Astrocyte of the spinal cord (primary cell): Measurements from ENCODE around the gene TAF1C.

Source experiments
- DNase-seq: peaks from one replicate; pipeline ENCODE4 v3.0.0; 2011; ENCODE audit warnings: low read depth, low spot score
- H3K4me3 ChIP-seq: 2 replicates; pipeline ENCODE4 v1.5.1; 2011; ENCODE audit warnings: low read depth, mild to moderate bottlenecking, low read length, moderate library complexity
- in situ Hi-C: cut with HindIII; loops from 2 replicates; pipeline ENCODE4 v1.10.0; 2017; ENCODE audit warnings: low sequenced_read_pairs
- TF ChIP-seq, protein P1 (sequence below): IDR thresholded peaks from 2 replicates; pipeline ENCODE4 v1.5.1; 2012; ENCODE audit warnings: low read depth, mild to moderate bottlenecking, low read length, inconsistent platforms

TAF1C gene, protein sequence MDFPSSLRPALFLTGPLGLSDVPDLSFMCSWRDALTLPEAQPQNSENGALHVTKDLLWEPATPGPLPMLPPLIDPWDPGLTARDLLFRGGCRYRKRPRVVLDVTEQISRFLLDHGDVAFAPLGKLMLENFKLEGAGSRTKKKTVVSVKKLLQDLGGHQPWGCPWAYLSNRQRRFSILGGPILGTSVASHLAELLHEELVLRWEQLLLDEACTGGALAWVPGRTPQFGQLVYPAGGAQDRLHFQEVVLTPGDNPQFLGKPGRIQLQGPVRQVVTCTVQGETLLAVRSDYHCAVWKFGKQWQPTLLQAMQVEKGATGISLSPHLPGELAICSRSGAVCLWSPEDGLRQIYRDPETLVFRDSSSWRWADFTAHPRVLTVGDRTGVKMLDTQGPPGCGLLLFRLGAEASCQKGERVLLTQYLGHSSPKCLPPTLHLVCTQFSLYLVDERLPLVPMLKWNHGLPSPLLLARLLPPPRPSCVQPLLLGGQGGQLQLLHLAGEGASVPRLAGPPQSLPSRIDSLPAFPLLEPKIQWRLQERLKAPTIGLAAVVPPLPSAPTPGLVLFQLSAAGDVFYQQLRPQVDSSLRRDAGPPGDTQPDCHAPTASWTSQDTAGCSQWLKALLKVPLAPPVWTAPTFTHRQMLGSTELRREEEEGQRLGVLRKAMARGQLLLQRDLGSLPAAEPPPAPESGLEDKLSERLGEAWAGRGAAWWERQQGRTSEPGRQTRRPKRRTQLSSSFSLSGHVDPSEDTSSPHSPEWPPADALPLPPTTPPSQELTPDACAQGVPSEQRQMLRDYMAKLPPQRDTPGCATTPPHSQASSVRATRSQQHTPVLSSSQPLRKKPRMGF

DNA sequence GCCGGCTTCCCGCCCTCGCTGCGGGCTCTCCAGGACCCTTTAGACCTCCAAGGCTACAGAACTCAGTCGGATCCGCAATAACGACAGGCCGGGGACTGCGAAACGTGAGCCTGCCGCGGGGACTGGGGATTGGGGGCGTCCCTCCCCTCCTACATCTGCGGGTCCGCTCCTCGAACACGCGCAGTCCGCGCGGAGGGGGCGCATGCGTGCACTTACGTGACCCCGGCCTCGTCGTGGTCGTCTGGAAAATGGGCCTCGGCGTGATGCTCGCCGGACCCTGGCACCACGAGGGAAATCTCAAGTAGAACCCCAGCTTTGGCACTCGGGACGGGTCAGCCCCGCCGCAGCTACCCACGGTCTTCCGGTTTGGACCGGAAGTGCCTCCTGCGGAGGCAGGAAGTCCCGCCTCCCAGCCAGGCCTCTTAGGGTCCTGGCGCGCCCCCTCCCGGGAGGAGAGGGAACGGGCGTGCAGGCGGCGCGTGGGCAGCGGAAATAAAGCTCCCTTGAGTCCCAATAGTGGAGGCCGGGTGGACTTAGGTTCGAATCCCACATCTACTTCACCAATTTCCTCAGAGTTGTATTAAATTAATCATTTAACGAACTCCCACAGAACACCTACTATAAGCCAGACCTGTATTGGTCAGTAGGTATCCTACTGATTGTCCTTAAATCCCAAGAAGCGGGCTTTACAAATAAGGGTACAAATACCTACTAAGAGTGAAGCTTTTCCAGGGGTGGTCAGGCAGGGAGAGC is at the start of gene TAF1C:
TSS of gene TAF1C (minus strand) at position 373 of the 753 bp plus-strand sequence. CDS start 2,069 bp downstream, outside the sequence.
- H3K4me3 ChIP-seq: peak within 1 kb of the TSS; percentile 94
- DNase-seq: peak; percentile 98
- in situ Hi-C loops: no loop called here
- TF ChIP-seq, protein P1, sequence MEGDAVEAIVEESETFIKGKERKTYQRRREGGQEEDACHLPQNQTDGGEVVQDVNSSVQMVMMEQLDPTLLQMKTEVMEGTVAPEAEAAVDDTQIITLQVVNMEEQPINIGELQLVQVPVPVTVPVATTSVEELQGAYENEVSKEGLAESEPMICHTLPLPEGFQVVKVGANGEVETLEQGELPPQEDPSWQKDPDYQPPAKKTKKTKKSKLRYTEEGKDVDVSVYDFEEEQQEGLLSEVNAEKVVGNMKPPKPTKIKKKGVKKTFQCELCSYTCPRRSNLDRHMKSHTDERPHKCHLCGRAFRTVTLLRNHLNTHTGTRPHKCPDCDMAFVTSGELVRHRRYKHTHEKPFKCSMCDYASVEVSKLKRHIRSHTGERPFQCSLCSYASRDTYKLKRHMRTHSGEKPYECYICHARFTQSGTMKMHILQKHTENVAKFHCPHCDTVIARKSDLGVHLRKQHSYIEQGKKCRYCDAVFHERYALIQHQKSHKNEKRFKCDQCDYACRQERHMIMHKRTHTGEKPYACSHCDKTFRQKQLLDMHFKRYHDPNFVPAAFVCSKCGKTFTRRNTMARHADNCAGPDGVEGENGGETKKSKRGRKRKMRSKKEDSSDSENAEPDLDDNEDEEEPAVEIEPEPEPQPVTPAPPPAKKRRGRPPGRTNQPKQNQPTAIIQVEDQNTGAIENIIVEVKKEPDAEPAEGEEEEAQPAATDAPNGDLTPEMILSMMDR: peak; percentile 98

DNA sequence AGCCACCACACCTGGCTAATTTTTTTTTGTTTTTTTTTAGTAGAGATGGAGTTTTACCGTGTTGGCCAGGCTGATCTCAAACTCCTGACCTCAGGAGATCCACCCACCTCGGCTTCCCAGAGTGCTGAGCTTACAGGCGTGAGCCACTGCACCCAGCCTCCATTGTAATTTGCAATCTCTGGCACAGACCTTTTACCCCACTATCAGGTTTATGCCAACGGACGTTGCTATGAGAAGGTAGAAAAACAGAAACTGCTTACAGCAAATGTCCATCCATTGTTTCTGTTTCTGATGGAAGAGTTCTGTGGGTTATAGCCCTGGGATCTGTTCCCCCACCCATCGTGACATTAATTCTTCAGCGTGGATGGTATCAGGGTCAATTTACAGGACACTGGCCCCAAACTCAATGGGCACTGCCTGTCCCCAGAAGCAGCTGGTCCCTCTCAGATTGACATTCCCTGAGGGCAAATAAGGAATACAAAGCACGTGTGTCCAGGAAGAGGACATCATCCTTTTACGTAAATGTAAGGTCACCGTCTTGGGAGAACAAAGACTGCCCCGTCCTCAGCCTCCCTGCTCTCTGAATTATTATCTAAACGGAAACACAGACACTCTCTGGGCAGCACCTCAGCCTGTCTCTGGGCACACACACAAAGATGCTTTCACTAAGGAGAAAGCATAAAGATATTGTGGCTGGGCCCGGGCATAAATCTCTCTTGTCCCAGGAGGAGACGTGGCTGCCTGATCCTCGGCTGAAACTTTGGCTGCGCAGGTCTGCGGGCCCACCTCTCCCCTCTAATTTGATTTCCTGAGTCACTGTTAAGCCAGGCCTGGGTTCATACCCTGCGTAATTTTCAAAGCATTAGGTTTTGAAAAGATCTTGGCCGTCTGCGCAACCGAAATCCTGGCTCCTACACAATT is 47.7 kb upstream of the TAF1C start:
- in situ Hi-C loops: no loop called here
- DNase-seq: peak; percentile 6
- H3K4me3 ChIP-seq: no peak overlapping the region
- TF ChIP-seq, protein P1: no peak

DNA sequence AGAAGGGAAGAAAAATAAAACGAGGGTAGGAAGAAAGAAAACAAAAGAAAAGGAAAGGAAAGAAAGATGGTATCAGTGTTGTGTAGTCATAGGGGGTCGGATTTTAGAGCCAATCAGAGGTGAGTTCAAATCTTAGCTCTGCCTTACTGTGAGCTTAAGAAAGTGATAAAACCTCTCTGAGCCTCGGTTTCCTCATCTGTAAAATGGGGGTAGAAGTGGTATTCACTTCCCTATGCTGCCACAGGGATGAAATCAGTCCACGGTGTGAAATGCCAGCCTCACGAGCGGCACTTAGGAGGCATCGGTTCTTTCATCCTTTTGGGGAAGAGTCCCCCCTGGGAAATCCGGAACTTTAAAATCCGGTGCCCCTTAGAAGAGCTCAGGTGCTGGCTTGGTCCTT is 46.9 kb upstream of the TAF1C start:
- no peak for DNase-seq
- H3K4me3 ChIP-seq: no peak overlapping the region
- in situ Hi-C loops: no loop called here
- TF ChIP-seq, protein P1: no peak

DNA sequence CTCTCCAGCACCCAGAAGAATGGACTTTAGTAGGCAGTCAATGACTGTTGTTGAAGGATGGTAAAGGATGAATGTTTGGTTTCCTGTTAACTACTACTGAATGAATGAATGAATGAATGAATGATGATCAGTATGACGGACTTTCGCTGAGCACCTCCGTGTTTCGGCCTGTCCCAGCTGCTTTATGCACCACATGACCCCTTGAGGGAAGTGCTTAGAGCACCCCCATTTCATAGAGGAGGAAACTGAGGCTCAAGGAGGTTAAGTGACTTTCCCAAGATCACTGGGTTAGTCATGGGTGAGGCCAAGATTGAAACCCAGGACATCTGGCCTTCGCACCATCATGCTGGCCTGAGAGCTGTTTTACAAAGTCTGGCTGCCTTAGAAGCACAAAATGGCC is 46.1 kb upstream of the TAF1C start:
- DNase-seq: no peak
- H3K4me3 ChIP-seq: no peak overlapping the region
- in situ Hi-C loops: no loop called here
- TF ChIP-seq, protein P1: no peak

DNA sequence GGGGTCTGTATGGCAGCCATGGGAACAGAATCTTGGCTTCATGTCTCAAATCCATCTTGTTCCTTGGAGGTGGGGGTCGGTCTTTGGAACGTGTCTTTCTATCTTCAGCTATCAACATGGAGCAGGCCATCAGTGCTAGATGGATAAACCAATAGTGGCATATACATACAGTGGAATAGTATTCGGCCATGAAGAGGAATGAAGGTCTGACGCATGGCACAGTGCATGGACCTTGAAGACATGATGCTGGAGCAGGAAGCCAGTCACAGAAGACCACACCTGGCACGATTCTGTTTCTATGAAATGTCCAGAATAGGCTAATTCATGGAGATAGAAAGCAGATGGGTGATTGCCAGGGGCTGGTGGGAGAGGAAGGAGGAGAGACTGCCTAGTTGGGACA is 45.2 kb upstream of the TAF1C start:
- in situ Hi-C loops: no loop called here
- TF ChIP-seq, protein P1: no peak

More for the DNA sequence above, 45.2 kb upstream of the TAF1C start:
- DNase-seq: no peak
- no peak overlapping the region for H3K4me3 ChIP-seq
